ENCODE data around the gene SFN. TPM values are rescaled to one million over a fixed set of nuclear protein-coding genes. Genes with fewer than 3 reads are reported as not detected.

The SFN gene
- total and polyA plus RNA-seq, 2 donors (not counting 1 experiment from before 2014, with no cell fraction given), result 0.09 to 0.34 TPM

GRCh38 chr1:26874896-26875295 is 11.9 kb downstream of the SFN start:
- TF ChIP-seq CTCF (IDR thresholded peaks at IDR 0.05) (no peak), EZH2 (IDR thresholded peaks at IDR 0.05; ENCODE audit: borderline replicate concordance, insufficient read depth, low read depth, low read length, poor library complexity, severe bottlenecking) (no peak)
- H3K79me2 ChIP-seq (ENCODE audit: control insufficient read depth, insufficient read depth, low read length), result peaks cover 4% of the 10 kb centered on the region
- POLR2A ChIA-PET, result no interaction called here
- H3K27me3 Mint-ChIP-seq, result no peaks in the 10 kb centered on the region
- H3K27ac ChIP-seq (ENCODE audit: low read length in 2 of 2), result no peak overlapping the region
- H2AFZ ChIP-seq (ENCODE audit: insufficient read depth, low read depth, low read length, poor library complexity, severe bottlenecking), result no peak overlapping the region
- H3K36me3 ChIP-seq (replicated peaks in 1 of 2; ENCODE audit: control extremely low read depth in 1 of 2, control insufficient read depth in 1 of 2, extremely low read depth in 1 of 2, insufficient read depth in 2 of 2, low read length in 1 of 2), result peaks cover 8 to 26% of the 10 kb centered on the region in 2 experiments
- 95% methylated on average over 2 of the region's 4 CpGs for WGBS (ENCODE audit: insufficient coverage)
- peaks cover 12% of the 10 kb centered on the region for H4K20me1 ChIP-seq (ENCODE audit: control insufficient read depth, insufficient read depth, low read length, poor library complexity, severe bottlenecking)
- no peak overlapping the region for H3K4me3 ChIP-seq (ENCODE audit: control extremely low read depth in 1 of 5, extremely low read depth in 1 of 5, insufficient read depth in 1 of 5, low read depth in 2 of 5, low read length in 4 of 5)
- peaks cover 3% of the 10 kb centered on the region for H3K4me1 Mint-ChIP-seq
- H3K9me3 ChIP-seq (ENCODE audit: control extremely low read depth in 1 of 3, control insufficient read depth in 2 of 3, insufficient read depth in 1 of 3, low read length in 2 of 3), result no peaks in the 10 kb centered on the region
- no peak for ATAC-seq (ENCODE audit: low read depth)
- no peaks in the 10 kb centered on the region for H3K27me3 ChIP-seq (replicated peaks in 1 of 4; ENCODE audit: control extremely low read depth in 1 of 4, control insufficient read depth in 3 of 4, insufficient read depth in 4 of 4, low read length in 3 of 4)
- no peak overlapping the region for H3K4me2 ChIP-seq (replicated peaks; ENCODE audit: low read depth, low read length, poor library complexity, severe bottlenecking)
- no peak overlapping the region for H3K27ac Mint-ChIP-seq
- H3K9ac ChIP-seq (ENCODE audit: low read length), result no peak overlapping the region
- intact Hi-C loops (cut with micrococcal nuclease), result no loop called here
- DNase-seq, result no peak
- CTCF ChIA-PET, result interaction anchor here (0.7 to 1.3 kb wide), 2 partner anchors 9 to 273 kb away, joined by 3 to 4 read pairs; no protein-coding TSS in a partner anchor
- H3K9me3 Mint-ChIP-seq (ENCODE audit: insufficient read depth), result no peaks in the 10 kb centered on the region
- H3K4me1 ChIP-seq (ENCODE audit: control insufficient read depth in 2 of 2, insufficient read depth in 2 of 2, low read length in 2 of 2), result peaks cover 0 to 3% of the 10 kb centered on the region in 2 donors
- H3K4me3 Mint-ChIP-seq, result no peak overlapping the region

DNA sequence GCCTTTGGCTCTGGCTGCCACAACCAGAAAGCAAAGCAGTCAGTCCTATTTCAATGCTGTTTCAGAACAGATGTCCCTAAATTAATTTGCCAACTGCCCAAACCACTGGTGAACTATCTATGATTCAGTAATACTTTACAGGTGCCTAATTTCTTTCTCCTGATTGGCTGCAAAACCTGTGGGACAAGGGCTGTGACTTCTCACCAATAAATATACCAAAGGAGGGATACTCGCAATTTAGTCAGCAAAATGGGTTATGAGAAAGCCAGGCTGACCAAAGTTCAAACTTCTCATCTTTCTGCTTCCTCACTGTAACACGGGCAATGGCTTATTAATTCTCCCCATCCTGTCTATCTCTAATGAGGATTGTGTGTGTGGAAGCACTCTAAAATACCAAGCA is 14.4 kb downstream of the SFN start:
- no peak overlapping the region for H2AFZ ChIP-seq (ENCODE audit: insufficient read depth, low read depth, low read length, poor library complexity, severe bottlenecking)
- H3K4me3 ChIP-seq (ENCODE audit: control extremely low read depth in 1 of 5, extremely low read depth in 1 of 5, insufficient read depth in 1 of 5, low read depth in 2 of 5, low read length in 4 of 5), result no peak overlapping the region
- WGBS (ENCODE audit: insufficient coverage), result no CpG with 5 or more reads among the region's 2 CpGs
- peaks cover 4% of the 10 kb centered on the region for H3K79me2 ChIP-seq (ENCODE audit: control insufficient read depth, insufficient read depth, low read length)
- no peak overlapping the region for H3K27ac ChIP-seq (ENCODE audit: low read length in 2 of 2)
- ChIA-PET POLR2A (no interaction called here), CTCF (interaction anchor here (0.6 to 7.3 kb wide), 10 partner anchors 10 to 275 kb away, joined by 3 to 79 read pairs (median 10); no protein-coding TSS in a partner anchor)
- no peak for ATAC-seq (ENCODE audit: low read depth)
- H3K4me3 Mint-ChIP-seq, result no peak overlapping the region
- peaks cover 0 to 3% of the 10 kb centered on the region in 2 donors for H3K4me1 ChIP-seq (ENCODE audit: control insufficient read depth in 2 of 2, insufficient read depth in 2 of 2, low read length in 2 of 2)
- no peaks in the 10 kb centered on the region for H3K9me3 Mint-ChIP-seq (ENCODE audit: insufficient read depth)
- H3K27me3 ChIP-seq (replicated peaks in 1 of 4; ENCODE audit: control extremely low read depth in 1 of 4, control insufficient read depth in 3 of 4, insufficient read depth in 4 of 4, low read length in 3 of 4), result no peaks in the 10 kb centered on the region
- no peak for DNase-seq
- peaks cover 14 to 46% of the 10 kb centered on the region in 2 experiments for H3K36me3 ChIP-seq (replicated peaks in 1 of 2; ENCODE audit: control extremely low read depth in 1 of 2, control insufficient read depth in 1 of 2, extremely low read depth in 1 of 2, insufficient read depth in 2 of 2, low read length in 1 of 2)
- no peaks in the 10 kb centered on the region for H3K27me3 Mint-ChIP-seq
- H3K9ac ChIP-seq (ENCODE audit: low read length), result no peak overlapping the region
- no peak overlapping the region for H3K4me2 ChIP-seq (replicated peaks; ENCODE audit: low read depth, low read length, poor library complexity, severe bottlenecking)
- intact Hi-C loops (cut with micrococcal nuclease), result no loop called here
- TF ChIP-seq CTCF (IDR thresholded peaks at IDR 0.05) (no peak), EZH2 (IDR thresholded peaks at IDR 0.05; ENCODE audit: borderline replicate concordance, insufficient read depth, low read depth, low read length, poor library complexity, severe bottlenecking) (no peak)
- H3K4me1 Mint-ChIP-seq, result peaks cover 3% of the 10 kb centered on the region
- H4K20me1 ChIP-seq (ENCODE audit: control insufficient read depth, insufficient read depth, low read length, poor library complexity, severe bottlenecking), result peaks cover 12% of the 10 kb centered on the region
- no peaks in the 10 kb centered on the region for H3K9me3 ChIP-seq (ENCODE audit: control extremely low read depth in 1 of 3, control insufficient read depth in 2 of 3, insufficient read depth in 1 of 3, low read length in 2 of 3)
- no peak overlapping the region for H3K27ac Mint-ChIP-seq
